Epithelial cell of proximal tubule (primary cell): ENCODE data around the gene PRDM16. TPM values are rescaled to one million over a fixed set of nuclear protein-coding genes. Genes with fewer than 3 reads are reported as not detected.

ENCODE experiments used
- DNase-seq: peaks from one replicate; pipeline ENCODE4 v3.0.0-alpha.2; 2011; ENCODE audit warnings: low read depth
- H3K4me3 ChIP-seq: 2 replicates; pipeline ENCODE4 v1.5.1; 2011; ENCODE audit warnings: low read depth, mild to moderate bottlenecking, low read length
- total RNA-seq: library from RNA; depleted of rRNA; stranded (reverse); fragments of >200 nt; gene quantifications from 2 replicates; pipeline ENCODE4 v1.2.3, GENCODE V29; 2015
- TF ChIP-seq, protein P1 (sequence below): conservative IDR thresholded peaks from 2 replicates; pipeline ENCODE4 v1.5.1; 2012; ENCODE audit warnings: low read depth, mild to moderate bottlenecking, low read length

The PRDM16 gene
- total RNA-seq, 1 donor from 2014 or later, result 0.06 TPM

DNA sequence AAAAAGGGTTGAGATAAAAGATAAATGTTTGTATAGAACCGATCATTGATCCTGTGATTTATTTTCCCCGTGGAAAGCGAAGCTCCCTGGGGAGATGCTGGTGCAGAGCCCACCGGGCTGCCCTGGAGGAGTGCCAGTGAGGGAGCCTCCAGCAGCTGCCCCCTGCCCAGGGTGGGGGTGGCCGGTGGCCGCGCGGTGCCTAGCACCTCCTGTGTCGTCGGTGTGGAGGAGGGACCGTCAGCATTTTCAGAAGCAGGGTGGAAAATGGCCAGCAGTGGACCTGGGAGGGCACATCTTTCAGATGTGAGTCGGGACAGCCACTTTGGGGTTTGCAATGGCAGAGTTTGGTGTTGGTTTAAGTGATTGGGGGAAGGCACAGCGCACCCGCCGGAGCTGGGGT, 164.0 kb downstream of the PRDM16 start:
- TF ChIP-seq, protein P1, sequence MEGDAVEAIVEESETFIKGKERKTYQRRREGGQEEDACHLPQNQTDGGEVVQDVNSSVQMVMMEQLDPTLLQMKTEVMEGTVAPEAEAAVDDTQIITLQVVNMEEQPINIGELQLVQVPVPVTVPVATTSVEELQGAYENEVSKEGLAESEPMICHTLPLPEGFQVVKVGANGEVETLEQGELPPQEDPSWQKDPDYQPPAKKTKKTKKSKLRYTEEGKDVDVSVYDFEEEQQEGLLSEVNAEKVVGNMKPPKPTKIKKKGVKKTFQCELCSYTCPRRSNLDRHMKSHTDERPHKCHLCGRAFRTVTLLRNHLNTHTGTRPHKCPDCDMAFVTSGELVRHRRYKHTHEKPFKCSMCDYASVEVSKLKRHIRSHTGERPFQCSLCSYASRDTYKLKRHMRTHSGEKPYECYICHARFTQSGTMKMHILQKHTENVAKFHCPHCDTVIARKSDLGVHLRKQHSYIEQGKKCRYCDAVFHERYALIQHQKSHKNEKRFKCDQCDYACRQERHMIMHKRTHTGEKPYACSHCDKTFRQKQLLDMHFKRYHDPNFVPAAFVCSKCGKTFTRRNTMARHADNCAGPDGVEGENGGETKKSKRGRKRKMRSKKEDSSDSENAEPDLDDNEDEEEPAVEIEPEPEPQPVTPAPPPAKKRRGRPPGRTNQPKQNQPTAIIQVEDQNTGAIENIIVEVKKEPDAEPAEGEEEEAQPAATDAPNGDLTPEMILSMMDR, result no peak
- H3K4me3 ChIP-seq, result no peak overlapping the region
- no peak for DNase-seq

DNA sequence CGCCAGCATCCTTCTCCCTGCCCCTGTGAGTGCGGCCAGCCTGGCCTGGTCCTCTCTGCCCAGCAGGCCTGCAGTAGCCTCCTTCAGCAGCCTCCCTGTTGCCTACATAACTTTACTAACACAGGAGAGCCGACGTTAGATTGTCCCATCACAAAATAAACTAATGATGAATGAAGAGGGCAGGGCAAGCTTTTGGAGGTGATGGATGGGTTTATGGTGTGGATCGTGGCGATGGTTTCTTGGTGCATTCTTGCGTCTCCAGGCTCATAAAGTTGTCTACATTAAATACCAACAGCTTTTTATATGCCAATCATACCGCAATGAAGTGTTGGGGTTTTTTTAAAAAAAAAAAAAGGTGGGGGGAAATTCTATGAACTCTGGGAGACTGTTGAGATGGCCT, 164.5 kb downstream of the PRDM16 start:
- TF ChIP-seq, protein P1, result no peak
- H3K4me3 ChIP-seq, result no peak overlapping the region
- DNase-seq, result no peak

DNA sequence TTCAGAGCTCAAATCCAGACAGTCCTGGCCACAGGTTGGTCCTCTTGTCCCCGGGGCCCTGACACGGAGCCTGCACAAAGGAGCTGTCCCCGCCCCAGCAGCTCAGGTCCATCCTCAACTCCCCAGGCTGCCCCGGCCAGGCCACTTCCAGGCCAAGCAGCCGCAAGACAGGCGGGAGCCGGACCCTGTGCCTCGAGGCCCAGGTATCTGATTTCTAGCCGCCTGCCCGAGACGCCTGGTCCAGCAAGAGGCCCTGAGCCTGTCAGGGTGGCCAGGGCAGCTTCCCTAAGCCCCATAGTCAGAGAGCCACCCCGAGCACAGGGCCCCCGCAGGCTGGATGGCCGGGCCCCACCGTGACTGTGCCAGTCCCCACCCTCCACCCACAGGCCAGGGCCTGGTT, 165.3 kb downstream of the PRDM16 start:
- TF ChIP-seq, protein P1, result no peak
- no peak for DNase-seq
- H3K4me3 ChIP-seq, result no peak overlapping the region

DNA sequence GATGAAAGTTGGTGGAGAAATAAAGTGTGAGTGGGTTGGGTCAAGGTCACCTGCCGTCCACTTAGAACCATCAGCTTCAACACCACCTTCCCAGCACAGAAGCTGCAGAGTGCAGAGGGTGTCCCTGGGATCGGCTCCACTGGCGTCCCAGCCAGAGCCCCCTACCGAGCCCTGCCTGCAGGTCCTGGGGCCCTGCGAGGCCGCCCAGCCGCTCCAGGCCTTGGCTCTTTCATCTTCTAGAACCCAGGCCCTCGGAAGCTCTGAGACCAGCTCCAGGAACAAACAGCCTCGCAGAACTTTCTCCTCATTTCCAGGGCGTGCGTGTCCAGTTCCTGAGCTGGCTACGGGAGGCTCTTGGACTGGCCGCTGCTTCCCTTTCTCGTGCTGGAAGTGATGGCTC, 166.0 kb downstream of the PRDM16 start:
- TF ChIP-seq, protein P1, result no peak
- DNase-seq, result no peak
- no peak overlapping the region for H3K4me3 ChIP-seq

DNA sequence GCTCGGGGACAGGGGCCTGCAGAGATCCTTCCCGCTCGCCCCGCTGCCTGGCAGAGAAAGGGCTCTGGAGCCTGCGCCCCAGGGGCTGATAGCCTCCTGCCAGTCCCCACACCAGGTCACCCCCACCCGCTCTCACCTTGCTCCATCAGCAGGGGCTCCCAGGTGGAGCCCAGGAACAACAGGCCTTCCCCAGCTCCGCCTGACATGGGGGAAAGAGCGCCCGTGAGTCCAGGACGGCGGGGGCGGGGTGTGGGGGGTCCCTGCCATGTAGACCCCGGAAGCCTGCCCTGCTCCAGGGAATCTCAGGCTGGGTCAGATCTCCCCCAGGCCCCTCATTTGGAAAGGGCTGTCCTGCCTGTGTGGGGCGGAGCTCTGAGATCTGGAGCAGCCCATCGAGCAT, 166.5 kb downstream of the PRDM16 start:
- H3K4me3 ChIP-seq, result no peak overlapping the region
- TF ChIP-seq, protein P1, result no peak
- DNase-seq, result no peak

DNA sequence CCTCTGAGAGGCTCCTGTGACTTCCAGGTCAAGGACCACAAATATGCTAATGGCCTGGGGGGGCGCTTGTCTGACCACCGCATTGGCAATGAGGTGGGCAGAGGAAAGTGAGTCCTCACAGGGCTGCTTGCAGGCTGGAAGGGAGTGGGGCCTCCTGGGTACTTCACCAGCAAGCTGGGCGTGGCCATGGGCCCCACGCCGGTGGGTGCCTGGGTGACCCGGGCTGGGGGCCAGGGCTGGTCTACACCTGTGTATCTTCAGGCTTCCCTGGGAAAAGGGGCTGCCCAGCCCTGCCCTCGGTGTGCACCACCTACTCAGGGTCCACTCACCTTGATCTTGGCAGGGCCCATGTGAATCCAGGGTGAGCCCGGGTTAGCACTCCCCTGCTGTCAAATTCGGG, 167.4 kb downstream of the PRDM16 start:
- no peak for DNase-seq
- no peak overlapping the region for H3K4me3 ChIP-seq
- TF ChIP-seq, protein P1, result no peak

DNA sequence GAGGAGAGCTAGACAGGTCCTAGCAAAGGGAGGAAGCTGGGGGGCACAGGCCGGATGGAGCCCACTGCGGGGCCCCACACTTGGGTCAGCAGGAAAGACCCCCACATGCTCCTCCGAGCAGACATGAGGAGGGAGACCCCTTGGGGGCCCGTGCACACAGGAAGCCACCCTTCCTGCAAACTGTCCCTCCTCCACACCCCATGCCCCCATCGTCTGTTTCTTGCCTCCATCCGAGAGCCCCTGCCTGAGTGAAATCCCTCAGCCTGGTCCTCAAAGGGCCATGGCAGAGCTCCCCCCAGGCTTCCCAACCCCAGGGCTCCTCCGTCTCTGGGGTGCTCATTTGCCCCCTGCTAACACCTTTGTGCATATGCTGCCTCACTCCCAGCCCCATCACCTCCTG, 168.0 kb downstream of the PRDM16 start:
- no peak overlapping the region for H3K4me3 ChIP-seq
- no peak for DNase-seq
- TF ChIP-seq, protein P1, result no peak
